GM19324 (cell line): ENCODE measurements around the gene EEF1B2.
"Not testable (repeated sequence)": the region's sequence is repeated elsewhere in the genome, so short reads cannot be mapped to it uniquely, and the experiment has no call there.

Source experiments
- ATAC-seq: cut with Tn5 transposase; IDR thresholded peaks from one replicate; pipeline ENCODE4 v1.9.1; 2021; ENCODE audit warnings: mild to moderate bottlenecking, moderate library complexity; ENCODE audit not compliant: unreplicated experiment, low FRiP score

Gene EEF1B2

DNA sequence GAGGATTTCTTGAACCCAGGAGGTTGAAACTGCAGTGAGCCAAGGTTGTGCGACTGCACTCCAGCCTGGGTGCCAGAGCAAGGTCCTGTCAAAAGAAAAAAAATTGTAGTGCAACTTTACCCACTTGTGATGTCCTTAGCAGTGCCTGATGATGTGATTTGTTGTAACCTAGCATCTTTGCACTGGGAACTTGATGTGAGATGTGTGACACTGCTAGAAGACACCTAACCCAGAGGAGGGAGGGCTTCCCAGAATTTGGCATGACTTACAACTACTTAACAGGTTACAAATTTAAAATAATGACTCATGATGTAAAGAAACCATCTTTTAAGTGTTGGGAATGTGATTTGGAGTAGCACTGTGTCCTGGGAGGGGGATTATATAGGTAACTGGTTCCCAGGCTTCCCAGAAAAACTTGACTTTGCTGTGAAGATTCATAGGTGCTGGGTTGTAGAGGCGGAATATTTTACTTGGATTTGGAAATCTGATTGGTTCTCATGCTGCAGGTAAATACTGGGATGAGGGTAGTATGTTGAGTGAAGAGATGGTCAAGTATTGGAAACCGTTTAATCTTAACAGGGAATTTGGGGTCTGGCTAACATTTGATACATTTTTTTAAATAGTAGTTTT, 3.7 kb downstream of the EEF1B2 start:
- no peak for ATAC-seq

DNA sequence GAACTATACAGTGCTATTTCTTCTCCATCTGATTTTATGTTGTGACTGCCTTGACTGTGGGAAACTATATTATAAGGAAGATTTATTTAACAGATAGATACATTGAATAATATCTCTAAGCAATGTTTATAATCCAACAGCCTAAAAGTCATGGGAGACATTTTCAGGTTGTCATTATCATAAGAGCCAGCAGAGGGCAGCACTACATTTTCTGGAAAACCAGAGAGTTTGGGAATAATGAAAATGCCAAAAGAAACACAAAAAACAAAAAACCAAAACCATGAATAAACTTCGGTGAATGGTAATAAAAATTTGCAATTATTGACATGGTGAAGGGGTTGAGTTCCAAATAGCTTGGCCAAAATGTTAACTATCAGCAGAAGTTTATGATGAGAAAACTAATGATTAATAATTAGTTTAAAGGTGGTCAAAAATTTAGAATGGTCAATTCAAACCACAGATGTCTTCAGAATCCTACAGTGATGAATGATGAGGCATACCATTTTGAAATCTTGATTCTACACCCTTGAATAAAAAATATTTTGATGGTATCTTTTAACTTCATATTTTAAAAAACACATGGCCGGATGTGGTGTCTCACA, 4.7 kb downstream of the EEF1B2 start:
- ATAC-seq = no peak

DNA sequence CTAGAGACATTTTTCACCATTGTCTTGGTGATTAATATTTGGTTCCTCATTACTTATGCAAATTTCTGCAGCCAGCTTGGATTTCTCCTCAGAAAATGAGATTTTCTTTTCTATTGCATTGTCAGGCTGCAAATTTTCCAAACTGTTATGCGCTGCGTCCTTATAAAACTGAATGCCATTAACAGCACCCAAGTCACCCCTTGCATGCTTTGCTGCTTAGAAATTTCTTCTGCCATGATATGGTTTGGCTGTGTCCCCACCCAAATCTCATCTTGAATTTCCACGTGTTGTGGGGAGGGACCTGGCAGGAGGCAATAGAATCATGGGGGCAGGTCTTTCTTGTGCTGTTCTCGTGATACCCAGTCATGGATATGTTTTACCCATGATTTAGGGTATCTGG, 8.5 kb downstream of the EEF1B2 start:
- ATAC-seq = not testable (repeated sequence)

DNA sequence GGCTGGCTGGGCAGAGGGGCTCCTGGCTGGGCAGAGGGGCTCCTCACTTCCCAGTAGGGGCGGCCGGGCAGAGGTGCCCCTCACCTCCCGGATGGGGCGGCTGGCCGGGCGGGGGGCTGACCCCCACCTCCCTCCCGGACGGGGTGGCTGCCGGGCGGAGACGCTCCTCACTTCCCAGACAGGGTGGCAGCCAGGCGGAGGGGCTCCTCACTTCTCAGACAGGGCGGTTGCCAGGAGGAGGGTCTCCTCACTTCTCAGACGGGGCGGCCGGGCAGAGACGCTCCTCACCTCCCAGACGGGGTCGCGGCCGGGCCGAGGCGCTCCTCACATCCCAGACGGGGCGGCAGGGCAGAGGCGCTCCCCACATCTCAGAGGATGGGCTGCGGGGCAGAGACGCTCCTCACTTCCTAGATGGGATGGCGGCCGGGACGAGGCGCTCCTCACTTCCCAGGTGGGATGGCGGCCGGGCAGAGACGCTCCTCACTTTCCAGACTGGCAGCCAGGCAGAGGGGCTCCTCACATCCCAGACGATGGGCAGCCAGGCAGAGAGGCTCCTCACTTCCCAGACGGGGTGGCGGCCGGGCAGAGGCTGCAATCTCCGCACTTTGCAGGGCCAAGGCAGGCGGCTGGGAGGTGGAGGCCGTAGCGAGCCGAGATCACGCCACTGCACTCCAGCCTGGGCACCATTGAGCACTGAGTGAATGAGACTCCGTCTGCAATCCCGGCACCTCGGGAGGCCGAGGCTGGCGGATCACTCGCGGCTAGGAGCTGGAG, 12.1 kb downstream of the EEF1B2 start:
- ATAC-seq = not testable (repeated sequence)

DNA sequence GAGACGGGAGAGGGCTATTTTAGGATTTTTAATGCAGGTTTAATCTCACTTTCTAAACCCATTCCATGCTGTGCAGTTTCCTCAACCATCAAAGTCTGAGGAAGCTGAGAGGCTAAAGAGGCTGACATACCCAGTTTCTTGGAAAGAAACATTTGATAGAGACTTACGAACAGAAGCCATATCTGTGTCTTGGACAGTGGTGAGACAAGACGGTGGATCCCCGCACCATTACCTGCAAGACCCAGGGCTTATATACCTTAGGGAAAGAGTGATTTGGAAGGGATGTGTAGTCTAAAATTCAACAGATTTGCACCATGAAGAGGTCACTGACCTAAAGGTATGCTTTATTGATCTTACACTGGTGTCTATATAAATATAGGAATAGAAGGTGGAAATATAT, 13.5 kb downstream of the EEF1B2 start:
- ATAC-seq = no peak

DNA sequence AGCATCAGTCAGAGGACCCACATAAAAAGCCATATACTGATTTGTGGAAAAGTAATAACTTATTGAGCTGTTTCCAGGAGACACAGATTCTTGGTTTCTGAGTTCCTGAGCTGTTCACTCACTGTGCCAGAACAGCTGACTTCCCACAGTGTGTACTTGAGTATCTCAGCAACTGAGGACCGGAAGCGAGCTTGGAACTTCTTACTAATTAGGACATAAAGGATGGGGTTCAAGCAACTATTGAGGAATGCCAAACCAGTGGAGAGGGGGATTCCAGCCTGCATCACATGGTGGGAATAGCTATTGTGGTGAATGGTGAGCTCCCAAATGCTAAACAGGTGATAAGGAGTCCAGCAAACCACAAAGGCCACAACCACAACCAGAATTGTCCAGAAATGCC, 16.4 kb downstream of the EEF1B2 start:
- no peak for ATAC-seq

DNA sequence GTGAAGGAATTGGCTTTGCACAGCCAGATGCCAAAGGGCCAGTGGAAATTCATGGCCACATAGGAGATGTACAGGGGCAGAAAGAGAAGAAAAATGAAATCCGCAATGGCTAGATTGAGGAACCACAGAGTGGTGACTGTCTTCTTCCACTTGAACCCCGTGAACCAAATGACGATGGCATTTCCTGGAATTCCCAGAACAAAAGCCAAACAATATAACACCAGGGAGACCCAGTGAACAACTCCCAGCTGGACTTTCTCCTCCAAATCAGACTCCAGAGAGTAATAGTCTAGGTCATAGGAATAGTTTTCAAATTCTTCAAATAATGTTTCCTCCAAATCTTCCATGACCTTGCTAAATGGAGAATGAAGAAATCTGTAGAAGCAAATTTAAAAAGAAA, 17.2 kb downstream of the EEF1B2 start:
- ATAC-seq = no peak

DNA sequence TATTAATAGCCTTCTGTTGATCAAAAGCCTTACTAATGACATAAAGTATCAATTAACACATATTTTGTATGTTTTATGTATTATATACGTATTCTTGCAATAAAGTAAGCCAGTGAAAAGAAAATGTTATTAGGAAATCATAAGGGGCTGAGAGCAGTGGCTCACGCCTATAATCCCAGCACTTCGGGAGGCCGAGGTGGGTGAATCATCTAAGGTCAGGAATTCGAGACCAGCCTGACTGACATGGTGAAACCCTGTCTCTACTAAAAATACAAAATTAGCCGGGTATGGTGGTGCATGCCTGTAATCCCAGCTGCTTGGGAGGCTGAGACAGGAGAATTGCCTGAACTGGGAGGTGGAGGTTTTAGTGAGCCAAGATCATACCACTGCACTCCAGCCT, 21.8 kb downstream of the EEF1B2 start:
- not testable (repeated sequence) for ATAC-seq

DNA sequence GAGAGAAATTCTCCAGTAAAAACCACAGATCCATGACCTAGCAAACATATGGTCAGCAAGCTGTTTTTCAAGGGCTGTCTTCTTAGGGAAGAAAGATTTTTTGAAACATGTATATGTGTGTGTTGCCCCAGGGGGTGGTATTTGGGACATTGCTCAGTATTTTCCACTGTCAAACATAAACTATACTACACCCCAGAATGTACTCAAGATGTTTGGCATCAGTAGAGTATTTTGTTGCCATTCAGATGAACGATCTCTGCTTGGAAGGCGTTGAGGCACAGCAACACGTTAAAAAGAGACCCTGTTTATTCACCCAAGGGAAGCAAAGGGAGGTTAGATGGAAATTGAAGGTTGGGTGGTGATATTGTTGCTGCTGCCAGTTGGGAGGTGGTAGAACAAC, 30.0 kb downstream of the EEF1B2 start:
- ATAC-seq = no peak

DNA sequence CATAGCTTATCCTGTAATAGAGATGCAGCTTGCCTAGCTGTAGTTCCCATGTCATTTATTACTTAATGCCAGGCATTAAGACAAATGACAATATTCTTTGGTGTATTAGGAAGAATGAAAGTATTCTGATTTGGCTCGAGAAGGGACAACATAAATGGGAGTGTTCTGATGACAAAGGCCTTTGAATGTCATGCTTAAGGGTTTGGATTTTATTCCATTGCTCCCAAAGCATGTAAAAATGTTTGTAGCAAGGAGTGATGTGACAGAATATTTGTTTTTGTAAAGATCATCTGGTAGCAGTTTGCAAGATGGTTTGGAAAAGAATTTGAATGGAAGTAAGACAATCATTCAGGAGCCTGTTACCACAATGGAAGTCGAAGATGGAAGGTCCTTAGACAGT, 30.4 kb downstream of the EEF1B2 start:
- no peak for ATAC-seq

DNA sequence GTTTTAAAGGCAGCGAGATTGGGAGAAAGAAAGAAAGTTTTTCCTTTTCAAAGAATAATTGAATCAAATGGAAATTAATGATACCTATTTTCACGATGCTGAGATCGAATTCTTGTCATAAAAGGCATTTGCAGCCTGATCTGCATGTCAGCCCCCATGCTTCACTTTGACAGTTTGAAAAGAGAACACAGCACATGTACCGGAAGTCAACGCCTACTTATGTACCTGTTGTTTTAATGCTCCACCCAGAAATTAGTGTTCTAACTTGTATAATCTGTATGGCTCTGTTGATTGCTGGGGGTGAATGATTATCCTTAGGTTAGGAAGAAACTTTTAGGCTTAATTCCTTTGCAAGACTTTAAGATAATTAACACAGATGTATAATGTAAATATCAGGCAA, 31.0 kb downstream of the EEF1B2 start:
- no peak for ATAC-seq

DNA sequence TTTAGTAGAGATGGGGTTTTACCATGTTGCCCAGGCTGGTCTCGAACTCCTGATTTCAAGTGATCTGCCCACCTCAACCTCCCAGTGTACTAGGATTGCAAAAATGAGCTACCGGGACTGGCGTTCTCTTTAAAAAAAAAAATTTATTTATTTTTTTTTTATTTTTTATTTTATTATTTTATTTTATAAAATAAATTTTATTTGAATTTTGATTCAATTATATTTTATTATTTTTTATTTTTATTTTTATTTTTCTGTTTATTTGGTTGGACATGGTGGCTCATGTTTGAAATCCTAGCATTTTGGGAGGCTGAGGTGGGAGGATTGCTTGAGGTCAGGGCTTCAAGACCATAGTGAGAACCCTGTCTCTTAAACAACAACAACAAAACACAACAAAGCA, 32.5 kb downstream of the EEF1B2 start:
- ATAC-seq = no peak

DNA sequence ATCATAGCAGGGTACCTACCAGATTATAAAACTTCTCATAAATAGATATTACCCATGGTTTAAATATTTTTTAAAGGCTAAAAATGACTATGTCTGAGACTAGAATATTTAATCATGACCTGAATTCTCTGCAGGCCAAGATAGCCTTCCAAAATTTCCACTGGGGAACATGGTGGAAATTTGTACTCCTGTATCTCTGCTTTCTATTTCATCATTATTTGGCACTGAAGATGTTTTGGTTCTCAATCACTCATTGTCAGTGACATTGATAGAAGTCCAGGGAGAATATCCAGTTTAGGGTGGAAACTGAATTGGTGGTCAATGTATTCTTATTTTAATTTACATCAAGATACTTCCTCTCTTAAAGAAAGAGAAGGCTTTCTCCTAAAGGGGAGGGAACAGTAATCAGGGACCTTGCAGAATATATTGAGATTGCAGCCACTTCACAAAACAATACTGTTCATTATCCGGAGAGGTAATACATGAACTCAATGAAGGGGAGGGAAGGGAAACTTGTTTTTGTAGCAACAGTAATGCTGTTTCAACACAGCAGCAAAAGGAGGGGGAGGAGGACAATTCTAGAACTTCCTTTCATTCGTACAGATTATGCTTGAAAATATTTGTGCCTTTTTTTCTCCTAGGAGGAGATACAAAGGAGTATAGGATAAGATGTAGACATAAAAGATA, 34.1 kb downstream of the EEF1B2 start:
- ATAC-seq = no peak

DNA sequence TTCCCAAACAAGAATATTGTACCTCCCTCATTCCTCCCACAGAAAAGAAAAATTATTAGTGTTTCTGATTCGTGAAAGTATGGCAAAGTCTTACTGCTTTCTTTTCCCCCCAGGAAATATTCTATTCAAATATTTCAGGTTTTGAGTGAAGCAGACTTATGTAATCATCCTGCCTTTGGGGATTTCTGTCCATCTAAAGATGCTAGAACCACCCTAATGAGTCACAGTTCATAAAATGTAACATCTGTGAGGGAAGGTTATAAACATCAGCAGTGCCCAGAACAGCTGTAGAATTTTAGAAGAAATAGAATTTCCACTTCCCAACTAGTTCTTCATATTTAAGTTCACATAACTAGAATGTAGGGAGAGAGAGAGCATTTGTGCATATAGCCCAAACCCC, 39.0 kb downstream of the EEF1B2 start:
- no peak for ATAC-seq

DNA sequence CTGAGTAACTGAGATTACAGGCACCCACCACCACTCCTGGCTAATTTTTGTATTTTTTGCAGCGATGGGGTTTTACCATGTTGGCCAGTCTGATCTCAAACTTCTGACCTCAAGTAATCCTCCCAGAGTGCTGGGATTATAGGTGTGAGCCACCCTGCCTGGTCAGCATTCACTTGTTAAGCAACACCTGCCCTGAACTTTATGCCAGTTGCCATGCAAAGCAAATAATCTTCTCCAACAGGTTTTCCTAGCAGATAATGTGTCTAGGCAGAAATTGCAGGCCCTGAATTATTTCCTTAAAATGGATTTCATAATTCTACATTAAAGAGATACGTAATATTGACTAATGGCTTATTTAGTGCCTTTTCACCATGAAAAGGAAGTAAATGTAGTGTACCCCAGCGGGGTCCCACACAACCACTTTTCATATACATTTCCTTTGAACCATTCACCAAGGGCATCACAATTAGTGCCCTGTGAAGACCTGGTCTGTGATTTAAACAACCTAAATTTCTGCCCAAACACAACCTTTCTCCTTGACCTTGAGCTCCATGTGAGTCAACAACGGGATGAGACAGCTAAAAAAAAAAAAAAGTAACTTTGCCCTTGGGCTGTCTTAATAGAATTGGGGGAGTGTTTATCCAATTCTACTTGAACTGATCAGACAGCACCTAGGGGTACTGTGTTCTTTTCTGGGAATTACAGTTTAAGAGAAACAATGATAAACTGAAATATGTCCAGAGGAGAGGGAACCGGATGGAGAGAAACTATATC, 41.6 kb downstream of the EEF1B2 start:
- no peak for ATAC-seq

DNA sequence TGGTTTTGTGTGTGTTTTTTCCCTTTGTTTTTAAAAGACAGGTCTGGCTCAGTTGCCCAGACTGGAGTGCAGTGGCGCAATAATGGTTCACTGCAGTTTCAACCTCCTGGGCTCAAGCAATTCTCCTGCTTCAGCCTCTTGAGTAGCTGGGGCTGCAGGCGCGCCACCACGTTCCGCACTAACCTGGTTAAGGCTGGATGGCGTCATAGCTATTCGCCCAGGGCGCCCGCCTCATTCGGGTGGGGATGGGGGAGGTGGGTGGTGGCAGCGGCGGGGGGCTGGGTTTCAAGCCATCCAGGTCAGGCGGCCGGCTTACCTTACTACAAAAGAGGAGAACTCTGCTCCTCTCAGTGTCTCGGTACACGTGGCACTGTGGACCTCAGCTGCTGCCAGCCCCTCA, 42.8 kb downstream of the EEF1B2 start:
- no peak for ATAC-seq

DNA sequence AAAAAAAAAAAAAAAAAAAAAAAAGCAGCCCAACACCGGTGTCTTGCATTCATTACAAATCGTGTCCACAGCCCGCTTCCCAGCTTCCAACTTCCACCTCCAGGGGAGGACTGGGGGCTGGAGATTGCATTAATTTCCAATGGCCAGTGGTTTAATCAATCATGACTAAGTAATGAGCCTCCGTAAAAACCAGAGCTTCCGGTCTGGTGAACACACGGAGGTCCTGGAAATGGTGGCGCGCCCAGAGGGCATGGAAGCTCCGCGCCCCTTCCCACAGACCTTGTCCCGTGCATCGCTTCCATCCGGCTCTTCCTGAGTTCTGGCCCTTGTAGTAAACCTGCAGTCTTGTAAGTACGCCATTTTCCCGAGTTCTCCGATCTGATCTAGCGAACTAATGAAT, 43.6 kb downstream of the EEF1B2 start:
- ATAC-seq = no peak

DNA sequence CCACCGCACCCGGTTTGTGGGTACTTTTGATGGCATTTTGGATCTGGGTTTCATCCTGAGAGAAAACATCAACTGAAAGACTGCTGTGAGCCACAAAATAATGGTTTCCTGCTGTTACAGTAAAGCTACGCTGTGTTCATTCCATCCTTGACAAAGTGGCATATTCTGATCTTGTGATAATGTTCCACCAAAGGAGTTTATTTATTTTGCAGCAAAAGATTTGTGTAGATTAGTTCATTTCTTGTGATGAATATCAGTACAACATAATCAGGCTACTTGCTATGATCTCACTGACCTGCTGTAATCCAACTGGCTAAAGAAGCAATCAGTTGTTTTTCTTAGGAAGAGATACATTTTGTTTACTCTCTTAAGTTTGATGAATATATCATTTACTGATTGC, 45.0 kb downstream of the EEF1B2 start:
- no peak for ATAC-seq

DNA sequence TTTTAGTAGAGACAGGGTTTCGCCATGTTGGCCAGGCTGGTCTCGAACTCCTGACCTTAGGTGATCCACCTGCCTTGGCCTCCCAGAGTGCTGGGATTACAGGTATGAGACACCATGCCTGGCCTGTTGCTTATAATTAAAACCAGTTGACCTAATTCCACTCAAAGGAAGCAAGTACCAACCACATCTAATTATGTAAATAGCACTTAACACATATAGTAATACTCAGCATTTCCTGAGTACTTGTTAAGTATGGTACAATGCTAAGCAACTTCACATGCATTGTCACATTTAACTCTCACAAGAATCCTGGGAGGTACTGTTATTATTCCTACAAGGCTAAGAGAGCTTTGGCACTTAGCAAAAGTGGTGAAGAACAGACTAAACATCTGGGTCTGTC, 47.6 kb downstream of the EEF1B2 start:
- ATAC-seq = not testable (repeated sequence)

DNA sequence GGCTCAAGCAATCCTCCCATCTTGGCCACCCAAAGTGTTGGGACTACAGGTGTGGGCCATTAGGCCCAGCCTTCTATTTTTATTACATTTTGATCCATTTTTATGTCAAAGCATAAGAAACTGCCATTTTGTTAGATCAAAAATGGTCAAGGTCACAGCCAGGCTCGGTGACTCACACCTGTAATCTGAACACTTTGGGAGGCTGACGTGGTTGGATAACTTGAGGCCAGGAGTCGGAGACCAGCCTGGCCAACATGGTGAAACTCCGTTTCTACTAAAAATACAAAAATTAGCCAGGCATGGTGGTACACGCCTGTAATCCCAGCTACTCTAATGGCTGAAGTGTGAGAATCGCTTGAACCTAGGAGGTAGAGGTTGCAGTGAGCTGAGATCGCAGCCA, 49.2 kb downstream of the EEF1B2 start:
- ATAC-seq = no peak
